H9 (cell line): Measurements from ENCODE around the gene MIR17HG. TPM values are rescaled to one million over a fixed set of nuclear protein-coding genes. Genes with fewer than 3 reads are reported as not detected.

Experiments used
- DNase-seq: peaks from one replicate; pipeline ENCODE4 v3.0.0-alpha.2; 2017
- H2AFZ ChIP-seq: one replicate; pipeline ENCODE4 v1.6.1; 2013; ENCODE audit warnings: mild to moderate bottlenecking, low read length, control low read depth, moderate library complexity
- H2AK5ac ChIP-seq: 2 replicates; pipeline ENCODE4 v1.6.1; 2013; ENCODE audit warnings: low read length, control low read depth, mixed read lengths; ENCODE audit not compliant: insufficient read length
- H2BK120ac ChIP-seq: one replicate; pipeline ENCODE4 v1.6.1; 2013; ENCODE audit warnings: low read depth, mild to moderate bottlenecking, low read length, control low read depth, inconsistent platforms; ENCODE audit not compliant: poor library complexity, severe bottlenecking
- H2BK12ac ChIP-seq: 2 replicates; pipeline ENCODE4 v1.6.1; 2013; ENCODE audit warnings: low read length, control low read depth, mixed read lengths, low read depth; ENCODE audit not compliant: insufficient read length
- H2BK15ac ChIP-seq: 2 replicates; pipeline ENCODE4 v1.6.1; 2013; ENCODE audit warnings: low read depth, low read length, control low read depth
- H2BK20ac ChIP-seq: one replicate; pipeline ENCODE4 v1.6.1; 2013; ENCODE audit warnings: low read depth, mild to moderate bottlenecking, low read length, control low read depth, inconsistent platforms; ENCODE audit not compliant: poor library complexity, severe bottlenecking
- H2BK5ac ChIP-seq: 2 replicates; pipeline ENCODE4 v1.6.1; 2013; ENCODE audit warnings: low read length, control low read depth, mixed read lengths; ENCODE audit not compliant: insufficient read length
- H3K14ac ChIP-seq: 2 replicates; pipeline ENCODE4 v1.6.1; 2013; ENCODE audit warnings: low read length, control low read depth; ENCODE audit not compliant: insufficient read depth
- H3K18ac ChIP-seq: 2 replicates; pipeline ENCODE4 v1.6.1; 2013; ENCODE audit warnings: low read depth, mild to moderate bottlenecking, mixed read lengths, low read length, control low read depth; ENCODE audit not compliant: insufficient read length
- H3K23ac ChIP-seq: 2 replicates; pipeline ENCODE4 v1.6.1; 2013; ENCODE audit warnings: low read length, control low read depth, mixed read lengths, low read depth; ENCODE audit not compliant: insufficient read length
- H3K23me2 ChIP-seq: 2 replicates; pipeline ENCODE4 v1.6.1; 2013; ENCODE audit warnings: low read depth, mild to moderate bottlenecking, mixed read lengths, low read length, control low read depth; ENCODE audit not compliant: insufficient read length, poor library complexity, severe bottlenecking
- H3K27ac ChIP-seq: 2 replicates; pipeline ENCODE4 v1.5.1; 2013; ENCODE audit warnings: low read length, control low read depth, mixed read lengths, low read depth; ENCODE audit not compliant: insufficient read length
- H3K27me3 ChIP-seq: 2 replicates; pipeline ENCODE4 v1.6.1; 2013; ENCODE audit warnings: low read length, control low read depth, inconsistent platforms; ENCODE audit not compliant: insufficient read depth
- H3K4ac ChIP-seq: 2 replicates; pipeline ENCODE4 v1.6.1; 2013; ENCODE audit warnings: low read depth, mild to moderate bottlenecking, control low read depth, inconsistent platforms, low read length, moderate library complexity
- H3K4me1 ChIP-seq: 2 replicates; pipeline ENCODE4 v1.6.1; 2013; ENCODE audit warnings: low read length, control low read depth, inconsistent platforms; ENCODE audit not compliant: insufficient read depth
- H3K4me2 ChIP-seq: 2 replicates; pipeline ENCODE4 v1.6.1; 2013; ENCODE audit warnings: low read length, control low read depth, mixed read lengths; ENCODE audit not compliant: insufficient read length, insufficient read depth
- H3K56ac ChIP-seq: 2 replicates; pipeline ENCODE4 v1.6.1; 2013; ENCODE audit warnings: low read depth, mild to moderate bottlenecking, mixed read lengths, low read length, control low read depth; ENCODE audit not compliant: insufficient read length
- H3K79me1 ChIP-seq: 2 replicates; pipeline ENCODE4 v1.6.1; 2013; ENCODE audit warnings: low read depth, mild to moderate bottlenecking, moderate library complexity, low read length, control low read depth, inconsistent platforms; ENCODE audit not compliant: insufficient read depth, poor library complexity, severe bottlenecking
- H3K79me2 ChIP-seq: 2 replicates; pipeline ENCODE4 v1.6.1; 2013; ENCODE audit warnings: low read length, control low read depth, inconsistent platforms; ENCODE audit not compliant: insufficient read depth
- H3K9ac ChIP-seq: 2 replicates; pipeline ENCODE4 v1.6.1; 2013; ENCODE audit warnings: low read length, control low read depth, mixed read lengths; ENCODE audit not compliant: insufficient read length; ENCODE audit errors: extremely low read depth
- H3K9me3 ChIP-seq: one replicate; pipeline ENCODE4 v1.6.1; 2013; ENCODE audit warnings: low read depth, low read length, inconsistent platforms; ENCODE audit not compliant: control insufficient read depth
- H3T11ph ChIP-seq: one replicate; pipeline ENCODE4 v1.6.1; 2013; ENCODE audit warnings: mild to moderate bottlenecking, low read length, control low read depth, inconsistent platforms
- H4K20me1 ChIP-seq: one replicate; pipeline ENCODE4 v1.6.1; 2013; ENCODE audit not compliant: control insufficient read depth, insufficient read length, insufficient read depth
- H4K5ac ChIP-seq: 2 replicates; pipeline ENCODE4 v1.6.1; 2013; ENCODE audit warnings: low read depth, mild to moderate bottlenecking, mixed read lengths, low read length, control low read depth; ENCODE audit not compliant: insufficient read length
- H4K8ac ChIP-seq: replicated peaks from 2 replicates; pipeline ENCODE4 v1.6.1; 2013; ENCODE audit warnings: low read length, control low read depth, mixed read lengths, low read depth; ENCODE audit not compliant: insufficient read length
- H4K91ac ChIP-seq: 2 replicates; pipeline ENCODE4 v1.6.1; 2013; ENCODE audit warnings: low read depth, mild to moderate bottlenecking, moderate library complexity, mixed read lengths, low read length, control low read depth; ENCODE audit not compliant: insufficient read length
- H3K27ac Mint-ChIP-seq, 3 experiments: 2 replicates in 2 of 3; 3 replicates in 1 of 3; pipeline ENCODE4 v1.8.0; 2020 to 2021; ENCODE audit warnings: mixed read lengths in 3 of 3, mild to moderate bottlenecking in 1 of 3, moderate library complexity in 1 of 3
- H3K27me3 Mint-ChIP-seq: 2 replicates; pipeline ENCODE4 v1.8.0; 2021; ENCODE audit warnings: low read depth, mild to moderate bottlenecking, moderate library complexity, mixed read lengths
- H3K36me3 Mint-ChIP-seq, 3 experiments: 2 replicates in 2 of 3; 3 replicates in 1 of 3; pipeline ENCODE4 v1.8.0; 2020 to 2021; ENCODE audit warnings: low read depth in 3 of 3, mixed read lengths in 3 of 3; ENCODE audit not compliant: insufficient read depth in 1 of 3
- H3K4me1 Mint-ChIP-seq, 2 experiments: 2 replicates each; pipeline ENCODE4 v1.8.0; 2020; ENCODE audit warnings: mixed read lengths in 2 of 2
- H3K4me3 Mint-ChIP-seq, 2 experiments: 2 replicates in 1 of 2; 3 replicates in 1 of 2; pipeline ENCODE4 v1.8.0; 2020 to 2021; ENCODE audit warnings: mild to moderate bottlenecking in 2 of 2, mixed read lengths in 2 of 2, moderate library complexity in 1 of 2
- H3K9me3 Mint-ChIP-seq, 2 experiments: 2 replicates in 1 of 2; 3 replicates in 1 of 2; pipeline ENCODE4 v1.8.0; 2020; ENCODE audit warnings: mild to moderate bottlenecking in 2 of 2, mixed read lengths in 2 of 2, moderate library complexity in 1 of 2
- CTCF ChIP-seq: fragments of 200-600 bp; sonication (generic); conservative IDR thresholded peaks from 3 replicates; pipeline ENCODE4 v1.8.0; 2021; ENCODE audit warnings: antibody characterized with exemption, mild to moderate bottlenecking
- WGBS: extraction: QIAGEN DNeasy Blood & Tissue Kit; methylation state at CpG from one replicate; pipeline ENCODE4 v1.1.7; 2013; ENCODE audit warnings: missing lambda C conversion rate, low lambda C conversion rate, mixed read lengths; ENCODE audit not compliant: insufficient read length; ENCODE audit errors: extremely low coverage; 5-methylcytosine and 5-hydroxymethylcytosine counted together
- total RNA-seq: library from RNA; stranded (reverse); gene quantifications from 2 replicates; pipeline ENCODE4 v1.2.1, GENCODE V29; 2021

Gene MIR17HG
- total RNA-seq, 1 experiment from 2014 or later, result 38.7 TPM

- no peaks in the 10 kb centered on the region for H3K4me1 ChIP-seq
- peaks cover 17% of the 10 kb centered on the region for H3K79me2 ChIP-seq
- no peaks in the 10 kb centered on the region for H4K20me1 ChIP-seq
These were observed 6.0 kb downstream of the MIR17HG start for GRCh38 chr13:91353494-91353893.

More at GRCh38 chr13:91353494-91353893, 6.0 kb downstream of the MIR17HG start:
- no peaks in the 10 kb centered on the region for H3K27me3 ChIP-seq
- Mint-ChIP-seq H3K4me1 (peaks cover 24 to 34% of the 10 kb centered on the region in 2 experiments), H3K36me3 (peaks cover 62 to 85% (median 75%) of the 10 kb centered on the region in 3 experiments), H3K4me3 (0 out of 5 replicates have a peak overlapping the region, but pooled peaks of 1 of the 2 experiments have one; percentile 31), H3K27me3 (peaks cover 1% of the 10 kb centered on the region; the same call in 1 of the 2 replicates), H3K9me3 (peaks cover 0 to 5% of the 10 kb centered on the region in 2 experiments; a peak in 1 of 5 replicates), H3K27ac (peak overlapping the region in 2 of 3 experiments; percentile 20 to 89; a peak in 2 of 7 replicates)
- WGBS, result no CpG with 5 or more reads among the region's 1 CpG
- TF ChIP-seq CTCF, result no peak
- H2BK120ac ChIP-seq, result no peak overlapping the region
- no peak overlapping the region for H2BK12ac ChIP-seq
- no peak for DNase-seq
- no peak overlapping the region for H3K18ac ChIP-seq
- no peak overlapping the region for H2BK5ac ChIP-seq
- no peak overlapping the region for H2AFZ ChIP-seq
- no peaks in the 10 kb centered on the region for H3K23me2 ChIP-seq
- no peak overlapping the region for H3K23ac ChIP-seq
- H3K4ac ChIP-seq, result no peak overlapping the region
- H4K8ac ChIP-seq, result no peak overlapping the region
- no peaks in the 10 kb centered on the region for H3K9me3 ChIP-seq
- H3T11ph ChIP-seq, result no peak overlapping the region
- no peak overlapping the region for H2BK15ac ChIP-seq
- H4K5ac ChIP-seq, result no peak overlapping the region
- no peak overlapping the region for H4K91ac ChIP-seq
- no peak overlapping the region for H3K14ac ChIP-seq
- no peak overlapping the region for H3K56ac ChIP-seq
- no peak overlapping the region for H3K4me2 ChIP-seq
- no peak overlapping the region for H3K27ac ChIP-seq
- peaks cover 4% of the 10 kb centered on the region for H3K79me1 ChIP-seq
- no peak overlapping the region for H2BK20ac ChIP-seq
- no peak overlapping the region for H3K9ac ChIP-seq
- no peak overlapping the region for H2AK5ac ChIP-seq
